Ureter (tissue), 1 donor: ENCODE results near the gene CD200. TPM values are rescaled to one million over a fixed set of nuclear protein-coding genes. Genes with fewer than 3 reads are reported as not detected.

Experiments used
- DNase-seq: peaks from one replicate; pipeline ENCODE4 v3.0.0-alpha.2; 2020; ENCODE audit warnings: low spot score
- total RNA-seq: library from RNA; stranded (reverse); gene quantifications from one replicate; pipeline ENCODE4 v1.2.4, GENCODE V29; 2023
- donor health status: DM: yes; HTN: yes; CAD: no.

CD200 gene
- total RNA-seq, 1 donor from 2014 or later, result 14.3 TPM

DNA sequence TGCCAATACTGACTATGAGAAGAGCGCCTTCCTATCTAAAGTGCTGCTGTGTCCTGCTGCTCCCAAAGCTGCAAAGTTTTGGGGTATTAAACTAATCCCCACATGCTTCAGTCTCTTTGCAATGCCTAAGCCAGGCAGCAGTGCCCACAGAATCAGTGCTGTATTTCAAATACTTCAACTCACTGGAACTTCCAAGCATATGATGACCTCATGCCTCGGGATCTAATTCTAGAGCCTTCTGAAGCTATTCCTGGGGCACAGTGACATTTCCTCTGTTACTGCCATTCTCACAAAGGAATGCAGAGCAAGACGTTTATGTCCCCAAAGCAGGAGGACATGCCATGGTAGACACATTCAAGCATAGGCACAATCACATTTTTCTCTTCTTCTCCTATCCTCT, 78.5 kb downstream of the CD200 start:
- no peak for DNase-seq

Other genes starting within 250 kb of the CD200 start
- gene C3orf52, start 246.8 kb upstream of the CD200 start, total RNA-seq, result 50.2 TPM
- 0.49 TPM for gene GCSAM, start 199.9 kb upstream of the CD200 start, total RNA-seq
- gene SLC9C1, start 38.9 kb upstream of the CD200 start, total RNA-seq, result 0.13 TPM
- gene BTLA, start 166.3 kb downstream of the CD200 start, total RNA-seq, result 0.91 TPM
- 49.5 TPM for gene ATG3, start 228.8 kb downstream of the CD200 start, total RNA-seq
- 36.4 TPM for gene SLC35A5, start 228.9 kb downstream of the CD200 start, total RNA-seq